SK-N-SH (cell line): ENCODE data around the gene LST1. TPM values are rescaled to one million over a fixed set of nuclear protein-coding genes. Genes with fewer than 3 reads are reported as not detected.

Experiments used
- CTCF ChIA-PET: fragments of 300-600, 350-600 bp; formaldehyde crosslinking; extraction: SDS; loops from one replicate; lab custom pipeline; 2021; lab: Yijun Ruan, JAX
- POLR2A ChIA-PET: fragments of 350-600 bp; sonication (Branson Sonifier 250); formaldehyde crosslinking; extraction: SDS; loops from one replicate; lab custom pipeline; 2020; ENCODE audit warnings: antibody characterized with exemption, inconsistent platforms; lab: Yijun Ruan, JAX
- DNase-seq: peaks from one replicate; pipeline ENCODE4 v3.0.0; 2012
- H2AFZ ChIP-seq: fragments of 200-600 bp; sonication (generic); 2 replicates; pipeline ENCODE4 v1.8.1; 2016; ENCODE audit warnings: antibody characterized with exemption, mild to moderate bottlenecking, low read depth
- H3F3A ChIP-seq: fragments of 200-600 bp; sonication (generic); replicated peaks from 2 replicates; pipeline ENCODE3; 2016; ENCODE audit warnings: antibody characterized with exemption, mild to moderate bottlenecking; ENCODE audit not compliant: insufficient read depth
- H3K27ac ChIP-seq, 2 experiments: fragments of 200-500 bp in 1 of 2; fragments of 200-600 bp in 1 of 2; sonication (Bioruptor generic) in 1 of 2; sonication (generic), shearing (Covaris generic) in 1 of 2; 2 replicates each; pipeline versions ENCODE4 v1.5.1 to v1.6.1; 2014 to 2016; ENCODE audit warnings: low read depth in 2 of 2, inconsistent platforms in 1 of 2, low read length in 1 of 2, mild to moderate bottlenecking in 1 of 2, mixed read lengths in 1 of 2
- H3K27me3 ChIP-seq: fragments of 200-600 bp; sonication (generic), shearing (Covaris generic); 2 replicates; pipeline ENCODE4 v1.6.1; 2016; ENCODE audit warnings: mixed run types; ENCODE audit not compliant: insufficient read depth
- H3K36me3 ChIP-seq, 2 experiments: fragments of 200-500 bp in 1 of 2; fragments of 200-600 bp in 1 of 2; sonication (Bioruptor generic) in 1 of 2; sonication (generic) in 1 of 2; replicated peaks in 1 of 2; 2 replicates each; pipeline versions ENCODE3 to v1.5.1; 2014 to 2016; ENCODE audit warnings: low read length in 1 of 2, mild to moderate bottlenecking in 1 of 2; ENCODE audit not compliant: insufficient read depth in 2 of 2, control insufficient read depth in 1 of 2
- H3K4me1 ChIP-seq, 2 experiments: fragments of 200-500 bp in 1 of 2; fragments of 200-600 bp in 1 of 2; sonication (Bioruptor generic) in 1 of 2; sonication (generic), shearing (Covaris generic) in 1 of 2; 2 replicates each; pipeline versions ENCODE4 v1.5.1 to v1.6.1; 2014 to 2016; ENCODE audit warnings: low read depth in 1 of 2, low read length in 1 of 2, mixed run types in 1 of 2; ENCODE audit not compliant: insufficient read depth in 2 of 2, control insufficient read depth in 1 of 2
- H3K4me2 ChIP-seq: fragments of 200-600 bp; sonication (generic), shearing (Covaris generic); 2 replicates; pipeline ENCODE4 v1.6.1; 2017; ENCODE audit warnings: mixed run types
- H3K4me3 ChIP-seq, 2 experiments: fragments of 200-500 bp in 1 of 2; fragments of 200-600 bp in 1 of 2; sonication (Bioruptor generic) in 1 of 2; sonication (generic), shearing (Covaris generic) in 1 of 2; 2 replicates each; pipeline versions ENCODE4 v1.5.1 to v1.8.1; 2014 to 2016; ENCODE audit warnings: low read depth in 2 of 2, inconsistent platforms in 1 of 2, low read length in 1 of 2, mild to moderate bottlenecking in 1 of 2, mixed read lengths in 1 of 2, moderate library complexity in 1 of 2
- H3K79me2 ChIP-seq: fragments of 200-600 bp; sonication (generic); 2 replicates; pipeline ENCODE4 v1.8.1; 2017; ENCODE audit warnings: mild to moderate bottlenecking; ENCODE audit not compliant: insufficient read depth
- H3K9ac ChIP-seq: fragments of 200-600 bp; sonication (generic); 2 replicates; pipeline ENCODE4 v1.6.1; 2017; ENCODE audit warnings: mixed run types
- H3K9me2 ChIP-seq: fragments of 200-600 bp; sonication (generic); 2 replicates; pipeline ENCODE4 v1.6.1; 2017; ENCODE audit warnings: mixed run types
- H3K9me3 ChIP-seq: fragments of 200-600 bp; sonication (generic); 2 replicates; pipeline ENCODE4 v1.6.1; 2017; ENCODE audit warnings: mixed run types, mild to moderate bottlenecking, moderate library complexity
- H4K20me1 ChIP-seq: fragments of 200-600 bp; sonication (generic); 2 replicates; pipeline ENCODE4 v1.6.1; 2017; ENCODE audit warnings: mild to moderate bottlenecking, mixed run types; ENCODE audit not compliant: insufficient read depth
- EP300 ChIP-seq, 2 experiments: IDR thresholded peaks; 2 replicates each; pipeline versions ENCODE4 v1.4.0 to v1.6.1; 2012; ENCODE audit warnings: borderline replicate concordance in 1 of 2, low read depth in 1 of 2, low read length in 1 of 2
- FOXM1 ChIP-seq: IDR thresholded peaks from 2 replicates; pipeline ENCODE4 v1.4.0; 2012; ENCODE audit warnings: low read depth, mild to moderate bottlenecking
- GABPA ChIP-seq: IDR thresholded peaks from 2 replicates; pipeline ENCODE4 v1.4.0; 2012; ENCODE audit warnings: low read depth, mild to moderate bottlenecking
- GATA2 ChIP-seq: sonication (generic); formaldehyde crosslinking; IDR thresholded peaks from 2 replicates; pipeline ENCODE4 v1.5.0; 2020; ENCODE audit warnings: mild to moderate bottlenecking, missing genetic modification reagents
- MXI1 ChIP-seq: IDR thresholded peaks from 2 replicates; pipeline ENCODE4 v1.6.1; 2012; ENCODE audit warnings: mild to moderate bottlenecking, low read depth, low read length, improper control_type of control experiment
- NFIC ChIP-seq: IDR thresholded peaks from 2 replicates; pipeline ENCODE4 v1.4.0; 2012; ENCODE audit warnings: borderline replicate concordance
- NRF1 ChIP-seq: IDR thresholded peaks from 2 replicates; pipeline ENCODE4 v1.6.1; 2012; ENCODE audit warnings: low read depth, mild to moderate bottlenecking, low read length
- RFX5 ChIP-seq: IDR thresholded peaks from 2 replicates; pipeline ENCODE4 v1.6.1; 2012; ENCODE audit warnings: mild to moderate bottlenecking, improper control_type of control experiment, low read length
- TAF1 ChIP-seq: IDR thresholded peaks from 2 replicates; pipeline ENCODE4 v1.6.1; 2012; ENCODE audit warnings: low read depth, mild to moderate bottlenecking, low read length, moderate library complexity, borderline replicate concordance
- TCF12 ChIP-seq: IDR thresholded peaks from 2 replicates; pipeline ENCODE4 v1.4.0; 2012
- USF2 ChIP-seq: fragments of 150-350 bp; IDR thresholded peaks from 2 replicates; pipeline ENCODE4 v1.6.1; 2017; ENCODE audit warnings: antibody characterized with exemption, low read length, low read depth, borderline replicate concordance
- YY1 ChIP-seq: IDR thresholded peaks from 2 replicates; pipeline ENCODE4 v1.4.0; 2012; ENCODE audit warnings: low read depth, mild to moderate bottlenecking
- WGBS: methylation state at CpG from one replicate; pipeline ENCODE4 v1.1.6; 2017; ENCODE audit warnings: low lambda C conversion rate; 5-methylcytosine and 5-hydroxymethylcytosine counted together
- polyA plus RNA-seq, 3 experiments: library from polyadenylated mRNA; depleted of rRNA; stranded (reverse); fragments of >200 nt; gene quantifications; 2 replicates each; pipeline ENCODE4 v1.2.3, GENCODE V29; 2012
- TF ChIP-seq, protein P1 (sequence below): IDR thresholded peaks from 2 replicates; pipeline ENCODE4 v1.6.1; 2012; ENCODE audit warnings: mild to moderate bottlenecking, low read depth, low read length, moderate library complexity
- TF ChIP-seq, protein P2 (sequence below): IDR thresholded peaks from 2 replicates; pipeline ENCODE4 v1.4.0; 2012; ENCODE audit warnings: low read depth, borderline replicate concordance

LST1 gene
- polyA plus RNA-seq, 1 of the 3 experiments (the other 2 are of a cell fraction) = not detected

- peaks cover 30 to 34% of the 10 kb centered on the region in 2 experiments for H3K36me3 ChIP-seq
- WGBS = 89% methylated on average over 22 of the region's 24 CpGs
- no peak for DNase-seq
- H4K20me1 ChIP-seq = no peaks in the 10 kb centered on the region
- H2AFZ ChIP-seq = no peak overlapping the region
- no peaks in the 10 kb centered on the region for H3K9me2 ChIP-seq
- no peaks in the 10 kb centered on the region for H3K9me3 ChIP-seq
- no peaks in the 10 kb centered on the region for H3K27me3 ChIP-seq
- H3F3A ChIP-seq = peaks cover 21% of the 10 kb centered on the region
- H3K4me2 ChIP-seq = no peak overlapping the region
- H3K9ac ChIP-seq = no peak overlapping the region
- no peak overlapping the region for H3K4me3 ChIP-seq
- ChIA-PET CTCF (interaction anchor here (1.4 to 5.7 kb wide), 3 partner anchors 9 to 23 kb away, joined by 3 to 29 read pairs (median 6); partner anchors contain the start of genes ATP6V1G2 and LTB), POLR2A (no interaction called here)
- peaks cover 25% of the 10 kb centered on the region; the same call in 1 of the 2 replicates for H3K79me2 ChIP-seq
- TF ChIP-seq GABPA = no peak
- no peak for TF ChIP-seq MXI1
- TF ChIP-seq, protein P1, sequence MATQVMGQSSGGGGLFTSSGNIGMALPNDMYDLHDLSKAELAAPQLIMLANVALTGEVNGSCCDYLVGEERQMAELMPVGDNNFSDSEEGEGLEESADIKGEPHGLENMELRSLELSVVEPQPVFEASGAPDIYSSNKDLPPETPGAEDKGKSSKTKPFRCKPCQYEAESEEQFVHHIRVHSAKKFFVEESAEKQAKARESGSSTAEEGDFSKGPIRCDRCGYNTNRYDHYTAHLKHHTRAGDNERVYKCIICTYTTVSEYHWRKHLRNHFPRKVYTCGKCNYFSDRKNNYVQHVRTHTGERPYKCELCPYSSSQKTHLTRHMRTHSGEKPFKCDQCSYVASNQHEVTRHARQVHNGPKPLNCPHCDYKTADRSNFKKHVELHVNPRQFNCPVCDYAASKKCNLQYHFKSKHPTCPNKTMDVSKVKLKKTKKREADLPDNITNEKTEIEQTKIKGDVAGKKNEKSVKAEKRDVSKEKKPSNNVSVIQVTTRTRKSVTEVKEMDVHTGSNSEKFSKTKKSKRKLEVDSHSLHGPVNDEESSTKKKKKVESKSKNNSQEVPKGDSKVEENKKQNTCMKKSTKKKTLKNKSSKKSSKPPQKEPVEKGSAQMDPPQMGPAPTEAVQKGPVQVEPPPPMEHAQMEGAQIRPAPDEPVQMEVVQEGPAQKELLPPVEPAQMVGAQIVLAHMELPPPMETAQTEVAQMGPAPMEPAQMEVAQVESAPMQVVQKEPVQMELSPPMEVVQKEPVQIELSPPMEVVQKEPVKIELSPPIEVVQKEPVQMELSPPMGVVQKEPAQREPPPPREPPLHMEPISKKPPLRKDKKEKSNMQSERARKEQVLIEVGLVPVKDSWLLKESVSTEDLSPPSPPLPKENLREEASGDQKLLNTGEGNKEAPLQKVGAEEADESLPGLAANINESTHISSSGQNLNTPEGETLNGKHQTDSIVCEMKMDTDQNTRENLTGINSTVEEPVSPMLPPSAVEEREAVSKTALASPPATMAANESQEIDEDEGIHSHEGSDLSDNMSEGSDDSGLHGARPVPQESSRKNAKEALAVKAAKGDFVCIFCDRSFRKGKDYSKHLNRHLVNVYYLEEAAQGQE = no peak
- no peak for TF ChIP-seq TAF1
- no peak for TF ChIP-seq YY1
- no peak for TF ChIP-seq GATA2 (CRISPR knock-in tag)
- TF ChIP-seq NRF1 = no peak
- TF ChIP-seq EP300 (IDR thresholded peaks at IDR 0.05; ENCODE audit: borderline replicate concordance in 1 of 2, low read depth in 1 of 2, low read length in 1 of 2) = no peak
- TF ChIP-seq TCF12 = no peak
- TF ChIP-seq RFX5 = no peak
- no peak for TF ChIP-seq FOXM1
- no peak for TF ChIP-seq USF2
- no peak overlapping the region for H3K27ac ChIP-seq
- H3K4me1 ChIP-seq = peaks cover 0 to 17% of the 10 kb centered on the region in 2 experiments; a peak in 2 of 4 replicates
Observed at GRCh38 chr6:31557443-31558317, 28.4 kb upstream of the LST1 start.

DNA sequence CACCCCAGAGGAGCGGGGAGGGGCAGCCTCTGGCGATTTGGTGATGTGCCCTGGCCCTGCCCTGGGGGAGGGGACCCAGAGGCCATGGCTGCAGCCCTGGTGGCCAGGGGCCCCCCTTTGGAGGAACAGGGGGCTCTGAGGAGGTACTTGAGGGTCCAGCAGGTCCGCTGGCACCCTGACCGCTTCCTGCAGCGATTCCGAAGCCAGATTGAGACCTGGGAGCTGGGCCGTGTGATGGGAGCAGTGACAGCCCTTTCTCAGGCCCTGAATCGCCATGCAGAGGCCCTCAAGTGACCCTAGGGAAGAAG is 27.8 kb upstream of the LST1 start:
- 96% methylated on average over 3 of the region's 8 CpGs for WGBS
- H3K9ac ChIP-seq = no peak overlapping the region
- ChIA-PET POLR2A (no interaction called here), CTCF (interaction anchor here (1.0 to 5.7 kb wide), 4 partner anchors 10 to 40 kb away, joined by 3 to 29 read pairs (median 4); partner anchors contain the start of genes ATP6V1G2 and LTB)
- DNase-seq = no peak
- H3K4me3 ChIP-seq = no peak overlapping the region
- no peaks in the 10 kb centered on the region for H3K9me3 ChIP-seq
- H3K79me2 ChIP-seq = peaks cover 23% of the 10 kb centered on the region; the same call in 1 of the 2 replicates
- H3K27me3 ChIP-seq = no peaks in the 10 kb centered on the region
- H3F3A ChIP-seq = peaks cover 27% of the 10 kb centered on the region
- H4K20me1 ChIP-seq = no peaks in the 10 kb centered on the region
- no peak overlapping the region for H3K4me2 ChIP-seq
- H2AFZ ChIP-seq = no peak overlapping the region
- H3K9me2 ChIP-seq = no peaks in the 10 kb centered on the region
- H3K4me1 ChIP-seq = peaks cover 0 to 20% of the 10 kb centered on the region in 2 experiments; a peak in 3 of 4 replicates
- H3K27ac ChIP-seq = no peak overlapping the region
- H3K36me3 ChIP-seq = peaks cover 26 to 31% of the 10 kb centered on the region in 2 experiments
- no peak for TF ChIP-seq NFIC
- no peak for TF ChIP-seq USF2
- TF ChIP-seq, protein P2, sequence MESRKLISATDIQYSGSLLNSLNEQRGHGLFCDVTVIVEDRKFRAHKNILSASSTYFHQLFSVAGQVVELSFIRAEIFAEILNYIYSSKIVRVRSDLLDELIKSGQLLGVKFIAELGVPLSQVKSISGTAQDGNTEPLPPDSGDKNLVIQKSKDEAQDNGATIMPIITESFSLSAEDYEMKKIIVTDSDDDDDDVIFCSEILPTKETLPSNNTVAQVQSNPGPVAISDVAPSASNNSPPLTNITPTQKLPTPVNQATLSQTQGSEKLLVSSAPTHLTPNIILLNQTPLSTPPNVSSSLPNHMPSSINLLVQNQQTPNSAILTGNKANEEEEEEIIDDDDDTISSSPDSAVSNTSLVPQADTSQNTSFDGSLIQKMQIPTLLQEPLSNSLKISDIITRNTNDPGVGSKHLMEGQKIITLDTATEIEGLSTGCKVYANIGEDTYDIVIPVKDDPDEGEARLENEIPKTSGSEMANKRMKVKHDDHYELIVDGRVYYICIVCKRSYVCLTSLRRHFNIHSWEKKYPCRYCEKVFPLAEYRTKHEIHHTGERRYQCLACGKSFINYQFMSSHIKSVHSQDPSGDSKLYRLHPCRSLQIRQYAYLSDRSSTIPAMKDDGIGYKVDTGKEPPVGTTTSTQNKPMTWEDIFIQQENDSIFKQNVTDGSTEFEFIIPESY = no peak
- TF ChIP-seq, protein P1 = no peak
- TF ChIP-seq MXI1 = no peak
